ENCODE data around the gene RBM4. TPM values are rescaled to one million over a fixed set of nuclear protein-coding genes. Genes with fewer than 3 reads are reported as not detected.
"Not testable (repeated sequence)": the region's sequence is repeated elsewhere in the genome, so short reads cannot be mapped to it uniquely, and the experiment has no call there.

RBM4 gene
- total RNA-seq, 1 donor from 2014 or later = 131 TPM

DNA sequence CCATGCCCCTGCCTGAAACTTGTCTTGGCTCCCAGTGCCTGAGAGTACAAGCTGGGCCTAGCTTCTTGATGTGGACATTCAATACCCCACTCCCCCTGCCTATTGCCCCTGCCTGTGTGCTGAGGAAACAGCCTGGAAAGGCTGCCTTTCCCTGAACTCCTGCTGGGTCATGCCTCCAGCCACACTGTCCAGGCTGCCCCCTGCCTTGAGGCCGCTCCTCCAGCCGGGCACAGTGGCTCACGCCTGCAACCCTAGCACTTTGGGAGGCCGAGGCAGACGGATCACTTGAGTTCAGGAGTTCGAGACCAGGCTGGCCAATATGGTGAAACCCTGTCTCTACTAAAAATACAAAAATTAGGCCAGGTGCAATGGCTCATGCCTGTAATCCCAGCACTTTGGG lies 35.4 kb upstream of the RBM4 start:
- intact Hi-C loops (cut with micrococcal nuclease) = no loop called here
- Mint-ChIP-seq H3K36me3 (ENCODE audit: low read depth) (peaks cover 17% of the 10 kb centered on the region), H3K27ac (no peak overlapping the region), H3K4me3 (no peak overlapping the region), H3K4me1 (ENCODE audit: low read depth) (no peaks in the 10 kb centered on the region), H3K27me3 (ENCODE audit: insufficient read depth) (no peaks in the 10 kb centered on the region), H3K9me3 (no peaks in the 10 kb centered on the region)
- DNase-seq (ENCODE audit: low spot score) = no peak

DNA sequence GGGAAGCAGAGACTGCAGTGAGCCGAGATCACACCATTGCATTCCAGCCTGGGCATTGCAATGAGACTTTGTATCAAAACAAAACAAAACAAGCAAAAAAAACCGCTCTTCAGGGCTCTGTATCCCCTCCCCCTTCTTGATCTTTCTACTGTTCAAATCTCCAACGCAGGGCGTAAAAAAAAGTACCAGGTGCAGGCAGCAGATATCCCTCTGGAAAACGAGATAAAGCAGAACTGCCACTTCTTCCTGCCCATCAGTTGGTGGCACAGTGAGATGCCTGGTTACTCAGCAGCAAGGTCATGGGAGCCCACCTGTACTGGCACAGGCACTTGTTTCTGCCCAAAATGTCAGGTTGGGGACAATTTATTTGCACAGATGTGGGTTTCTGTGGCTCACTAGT lies 34.3 kb upstream of the RBM4 start:
- H3K27me3 Mint-ChIP-seq (ENCODE audit: insufficient read depth) = no peaks in the 10 kb centered on the region
- H3K9me3 Mint-ChIP-seq = no peaks in the 10 kb centered on the region
- H3K27ac Mint-ChIP-seq = no peak overlapping the region
- H3K4me3 Mint-ChIP-seq = no peak overlapping the region
- DNase-seq (ENCODE audit: low spot score) = no peak
- intact Hi-C loops (cut with micrococcal nuclease) = no loop called here
- no peaks in the 10 kb centered on the region for H3K4me1 Mint-ChIP-seq (ENCODE audit: low read depth)
- H3K36me3 Mint-ChIP-seq (ENCODE audit: low read depth) = peaks cover 17% of the 10 kb centered on the region

GRCh38 chr11:66606608-66607007 lies 31.9 kb upstream of the RBM4 start:
- DNase-seq (ENCODE audit: low spot score); H3K27me3 Mint-ChIP-seq (ENCODE audit: insufficient read depth); H3K27ac Mint-ChIP-seq; H3K4me3 Mint-ChIP-seq; H3K9me3 Mint-ChIP-seq; intact Hi-C loops (cut with micrococcal nuclease): not testable (repeated sequence)
- H3K4me1 Mint-ChIP-seq (ENCODE audit: low read depth) = peaks cover 14% of the 10 kb centered on the region
- peaks cover 13% of the 10 kb centered on the region for H3K36me3 Mint-ChIP-seq (ENCODE audit: low read depth)

DNA sequence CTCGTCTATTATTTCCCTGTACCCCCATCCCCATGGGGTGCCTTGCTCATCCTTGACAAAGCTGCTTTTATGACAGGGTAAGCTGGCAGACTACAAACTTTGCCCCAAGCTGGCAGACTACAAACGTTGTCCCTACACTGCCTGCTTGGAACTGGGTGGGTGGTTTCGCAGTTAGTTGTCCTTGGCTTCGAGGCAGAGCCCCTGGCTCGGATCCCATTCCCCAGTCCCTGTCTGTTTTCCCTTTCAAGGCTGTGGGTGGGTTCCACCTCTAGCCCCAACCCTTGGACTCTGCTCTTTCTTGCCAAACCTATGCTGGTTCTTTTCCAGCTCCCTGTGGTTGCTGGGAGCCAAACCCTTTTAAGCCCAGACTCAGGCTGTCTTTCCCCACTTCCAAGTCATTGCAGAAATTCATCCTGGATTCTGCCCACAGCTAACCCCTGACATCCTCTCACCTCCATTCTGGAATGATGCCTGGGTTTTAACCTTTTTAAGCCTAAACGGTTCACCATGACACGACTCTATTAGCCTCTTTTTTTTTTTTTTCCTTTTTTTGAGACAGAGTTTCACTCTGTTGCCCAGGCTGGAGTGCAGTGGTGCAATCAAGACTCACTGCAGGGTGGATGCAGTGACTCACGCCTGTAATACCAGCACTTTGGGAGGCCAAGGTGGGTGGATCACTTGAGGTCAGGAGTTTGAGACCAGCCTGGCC lies 31.2 kb upstream of the RBM4 start:
- intact Hi-C loops (cut with micrococcal nuclease) = no loop called here
- Mint-ChIP-seq H3K36me3 (ENCODE audit: low read depth) (peaks cover 9% of the 10 kb centered on the region), H3K27ac (no peak overlapping the region), H3K4me1 (ENCODE audit: low read depth) (peaks cover 14% of the 10 kb centered on the region), H3K9me3 (no peaks in the 10 kb centered on the region), H3K27me3 (ENCODE audit: insufficient read depth) (no peaks in the 10 kb centered on the region), H3K4me3 (no peak overlapping the region)
- no peak for DNase-seq (ENCODE audit: low spot score)

DNA sequence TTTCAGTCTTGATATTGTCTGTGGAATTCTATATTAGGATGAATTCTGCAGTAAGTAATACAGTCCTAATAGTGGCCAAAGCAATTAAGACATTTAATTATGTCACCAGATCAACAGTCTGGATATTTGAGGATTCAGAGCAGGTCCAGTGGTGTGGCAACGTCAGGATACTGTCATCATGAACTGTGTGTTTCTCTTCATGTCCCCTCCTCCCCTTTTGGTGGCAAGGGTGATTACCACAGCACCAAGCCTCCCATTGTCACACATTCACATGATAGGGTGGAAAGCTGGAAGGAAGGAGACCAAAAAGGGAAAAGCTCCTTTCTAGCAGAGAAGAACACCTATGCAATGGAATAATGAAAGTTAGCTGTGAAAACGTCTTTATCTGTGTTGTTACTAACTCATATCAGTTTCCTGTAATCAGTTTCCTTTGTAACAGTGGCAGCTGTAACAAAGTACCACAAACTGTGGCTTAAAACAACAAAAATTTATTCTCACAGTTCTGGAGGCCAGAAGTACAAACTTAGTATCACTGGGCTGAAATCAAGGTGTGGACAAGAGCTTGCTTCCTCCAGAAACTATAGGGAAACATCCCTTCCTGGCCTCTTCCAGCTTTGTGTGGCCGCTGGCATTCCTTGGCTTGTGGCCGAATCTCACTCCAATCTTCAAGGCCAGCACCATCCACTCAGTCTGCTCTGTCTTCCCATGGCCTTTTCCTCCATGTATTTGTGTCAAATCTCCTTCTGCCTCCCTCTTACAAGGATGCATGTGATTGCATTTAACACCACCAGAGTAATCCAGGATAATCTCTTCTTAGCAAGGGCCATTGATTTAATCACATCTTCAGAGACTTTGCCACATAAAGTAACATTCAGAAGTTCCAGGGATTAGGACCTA lies 28.5 kb upstream of the RBM4 start:
- H3K27me3 Mint-ChIP-seq (ENCODE audit: insufficient read depth) = no peaks in the 10 kb centered on the region
- H3K9me3 Mint-ChIP-seq = no peaks in the 10 kb centered on the region
- DNase-seq (ENCODE audit: low spot score) = no peak
- no peak overlapping the region for H3K4me3 Mint-ChIP-seq
- peak overlapping the region; percentile 27 for H3K27ac Mint-ChIP-seq
- intact Hi-C loops (cut with micrococcal nuclease) = no loop called here
- H3K36me3 Mint-ChIP-seq (ENCODE audit: low read depth) = peaks cover 1% of the 10 kb centered on the region
- H3K4me1 Mint-ChIP-seq (ENCODE audit: low read depth) = peaks cover 14% of the 10 kb centered on the region

DNA sequence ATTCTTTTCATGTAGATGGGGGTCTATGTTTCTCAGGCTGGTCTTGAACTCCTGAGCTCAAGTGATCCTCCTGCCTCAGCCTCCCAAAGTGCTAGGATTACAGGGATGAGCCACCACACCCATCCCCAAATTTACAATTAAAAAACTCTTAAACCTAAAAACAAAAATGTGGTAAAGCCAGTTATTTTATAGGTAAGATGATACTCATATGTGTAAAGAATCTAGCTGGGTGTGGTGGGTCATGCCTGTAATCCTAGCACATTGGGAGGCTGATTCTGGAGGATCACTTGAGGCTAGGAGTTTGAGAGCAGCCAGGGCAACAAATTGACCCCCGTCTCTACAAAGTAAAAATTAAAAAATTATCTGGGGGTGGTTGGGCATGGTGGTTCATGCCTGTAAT lies 26.0 kb upstream of the RBM4 start:
- H3K4me1 Mint-ChIP-seq (ENCODE audit: low read depth) = peaks cover 19% of the 10 kb centered on the region
- intact Hi-C loops (cut with micrococcal nuclease) = no loop called here
- no peak overlapping the region for H3K27ac Mint-ChIP-seq
- no peak for DNase-seq (ENCODE audit: low spot score)
- H3K4me3 Mint-ChIP-seq = no peak overlapping the region
- H3K9me3 Mint-ChIP-seq = no peaks in the 10 kb centered on the region
- H3K27me3 Mint-ChIP-seq (ENCODE audit: insufficient read depth) = no peaks in the 10 kb centered on the region
- H3K36me3 Mint-ChIP-seq (ENCODE audit: low read depth) = peaks cover 12% of the 10 kb centered on the region

GRCh38 chr11:66614073-66614472 lies 24.4 kb upstream of the RBM4 start:
- peaks cover 35% of the 10 kb centered on the region for H3K4me1 Mint-ChIP-seq (ENCODE audit: low read depth)
- no peak overlapping the region for H3K4me3 Mint-ChIP-seq
- H3K27ac Mint-ChIP-seq = no peak overlapping the region
- H3K27me3 Mint-ChIP-seq (ENCODE audit: insufficient read depth) = no peaks in the 10 kb centered on the region
- H3K9me3 Mint-ChIP-seq = peaks cover under 1% of the 10 kb centered on the region
- intact Hi-C loops (cut with micrococcal nuclease) = no loop called here
- peaks cover 28% of the 10 kb centered on the region for H3K36me3 Mint-ChIP-seq (ENCODE audit: low read depth)
- no peak for DNase-seq (ENCODE audit: low spot score)

DNA sequence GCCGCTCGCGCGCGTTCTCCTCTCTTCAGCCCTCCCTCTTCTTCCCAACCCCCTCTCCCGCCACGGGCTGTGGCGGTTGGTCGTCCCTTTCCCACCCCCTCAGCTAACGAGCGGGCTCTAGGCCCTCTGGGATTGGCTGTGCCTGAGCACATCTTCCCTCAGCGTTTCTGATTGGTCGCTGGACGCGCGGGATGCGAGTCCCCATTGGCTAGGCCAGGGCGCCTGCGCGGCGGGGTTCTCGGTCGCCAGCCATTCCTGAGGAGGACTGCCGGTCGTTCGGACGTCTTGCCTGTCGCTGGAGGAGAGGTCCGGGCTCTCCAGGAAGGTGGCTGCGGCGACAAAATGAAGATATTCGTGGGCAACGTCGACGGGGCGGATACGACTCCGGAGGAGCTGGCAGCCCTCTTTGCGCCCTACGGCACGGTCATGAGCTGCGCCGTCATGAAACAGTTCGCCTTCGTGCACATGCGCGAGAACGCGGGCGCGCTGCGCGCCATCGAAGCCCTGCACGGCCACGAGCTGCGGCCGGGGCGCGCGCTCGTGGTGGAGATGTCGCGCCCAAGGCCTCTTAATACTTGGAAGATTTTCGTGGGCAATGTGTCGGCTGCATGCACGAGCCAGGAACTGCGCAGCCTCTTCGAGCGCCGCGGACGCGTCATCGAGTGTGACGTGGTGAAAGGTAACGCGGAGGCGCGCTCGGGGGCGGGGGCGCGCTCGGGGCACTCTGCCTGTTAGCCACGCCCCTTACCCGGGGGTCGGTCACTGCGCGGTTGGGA lies 21.9 kb upstream of the RBM4 start, which contains the start of gene RBM14:
RBM14 (plus strand) TSS at position 252 of the 776 bp plus-strand sequence; CDS start at position 343, 91 bp downstream.
- intact Hi-C loops (cut with micrococcal nuclease) = loop anchor here (1.0 to 5.0 kb wide), 9 partner anchors 22 to 624 kb away; partner anchors contain the start of genes ACTN3, CCDC87, CCS and CTSF
- H3K4me3 Mint-ChIP-seq = peak within 1 kb of the TSS; percentile 97
- H3K27me3 Mint-ChIP-seq (ENCODE audit: insufficient read depth) = no peaks in the 10 kb centered on the region
- H3K4me1 Mint-ChIP-seq (ENCODE audit: low read depth) = peaks cover 36% of the 10 kb centered on the region
- peaks cover 44% of the 10 kb centered on the region for H3K36me3 Mint-ChIP-seq (ENCODE audit: low read depth)
- peak within 1 kb of the TSS; percentile 98 for H3K27ac Mint-ChIP-seq
- DNase-seq (ENCODE audit: low spot score) = peak; percentile 99
- H3K9me3 Mint-ChIP-seq = peaks cover 2% of the 10 kb centered on the region

GRCh38 chr11:66617155-66617834 lies 21.2 kb upstream of the RBM4 start:
- Mint-ChIP-seq H3K36me3 (ENCODE audit: low read depth) (peaks cover 46% of the 10 kb centered on the region), H3K27me3 (ENCODE audit: insufficient read depth) (no peaks in the 10 kb centered on the region), H3K4me3 (peak overlapping the region; percentile 97), H3K4me1 (ENCODE audit: low read depth) (peaks cover 39% of the 10 kb centered on the region), H3K27ac (peak overlapping the region; percentile 98), H3K9me3 (peaks cover 2% of the 10 kb centered on the region)
- no peak for DNase-seq (ENCODE audit: low spot score)
- intact Hi-C loops (cut with micrococcal nuclease) = loop anchor here (2.0 to 5.0 kb wide), 3 partner anchors 150 to 624 kb away; partner anchors contain the start of genes PC and PELI3

GRCh38 chr11:66619080-66619554 lies 19.4 kb upstream of the RBM4 start:
- intact Hi-C loops (cut with micrococcal nuclease) = loop anchor here (5.0 kb wide), 2 partner anchors 152 to 338 kb away; partner anchors contain the start of genes PC and PELI3
- Mint-ChIP-seq H3K27ac (peak overlapping the region; percentile 98), H3K27me3 (ENCODE audit: insufficient read depth) (no peaks in the 10 kb centered on the region), H3K9me3 (peaks cover 2% of the 10 kb centered on the region), H3K4me1 (ENCODE audit: low read depth) (peaks cover 57% of the 10 kb centered on the region), H3K4me3 (peak overlapping the region; percentile 97), H3K36me3 (ENCODE audit: low read depth) (peaks cover 62% of the 10 kb centered on the region)
- peak; percentile 27 for DNase-seq (ENCODE audit: low spot score)

DNA sequence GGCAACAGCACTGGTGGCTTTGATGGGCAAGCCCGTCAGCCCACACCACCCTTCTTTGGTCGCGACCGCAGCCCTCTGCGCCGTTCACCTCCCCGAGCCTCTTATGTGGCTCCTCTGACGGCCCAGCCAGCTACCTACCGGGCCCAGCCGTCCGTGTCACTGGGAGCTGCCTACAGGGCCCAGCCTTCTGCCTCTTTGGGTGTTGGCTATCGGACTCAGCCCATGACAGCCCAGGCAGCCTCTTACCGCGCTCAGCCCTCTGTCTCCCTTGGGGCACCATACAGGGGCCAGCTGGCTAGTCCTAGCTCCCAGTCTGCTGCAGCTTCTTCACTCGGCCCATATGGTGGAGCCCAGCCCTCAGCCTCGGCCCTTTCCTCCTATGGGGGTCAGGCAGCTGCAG lies 14.1 kb upstream of the RBM4 start:
- Mint-ChIP-seq H3K27me3 (ENCODE audit: insufficient read depth) (no peaks in the 10 kb centered on the region), H3K27ac (no peak overlapping the region), H3K36me3 (ENCODE audit: low read depth) (peaks cover 68% of the 10 kb centered on the region), H3K4me3 (no peak overlapping the region), H3K9me3 (no peaks in the 10 kb centered on the region), H3K4me1 (ENCODE audit: low read depth) (peaks cover 46% of the 10 kb centered on the region)
- intact Hi-C loops (cut with micrococcal nuclease) = no loop called here
- no peak for DNase-seq (ENCODE audit: low spot score)
